HEK293 (cell line): Measurements from ENCODE around the gene LRRC8C.

Experiments
- MEIS1 ChIP-seq: sonication (generic); formaldehyde crosslinking; IDR thresholded peaks from 2 replicates; pipeline ENCODE4 v1.8.1; 2022; ENCODE audit warnings: missing genetic modification reagents, mild to moderate bottlenecking, borderline replicate concordance
- REPIN1 ChIP-seq: fragments of 450-650 bp; formaldehyde crosslinking; IDR thresholded peaks from 2 replicates; pipeline ENCODE4 v1.5.1; 2017; ENCODE audit warnings: missing biosample characterization, missing genetic modification characterization, low read depth
- SALL2 ChIP-seq: fragments of 450-650 bp; formaldehyde crosslinking; IDR thresholded peaks from 2 replicates; pipeline ENCODE4 v1.5.0; 2017; ENCODE audit warnings: missing biosample characterization, mild to moderate bottlenecking, missing genetic modification characterization, borderline replicate concordance
- YY1 ChIP-seq: fragments of 450-650 bp; formaldehyde crosslinking; IDR thresholded peaks from 2 replicates; pipeline ENCODE4 v1.5.1; 2018; ENCODE audit warnings: missing biosample characterization, missing genetic modification characterization
- ZBTB21 ChIP-seq: fragments of 450-650 bp; formaldehyde crosslinking; IDR thresholded peaks from 2 replicates; pipeline ENCODE4 v1.5.1; 2017; ENCODE audit warnings: missing biosample characterization, missing genetic modification characterization
- ZBTB8A ChIP-seq: fragments of 450-650 bp; formaldehyde crosslinking; IDR thresholded peaks from 2 replicates; pipeline ENCODE4 v1.5.1; 2016; ENCODE audit warnings: missing biosample characterization, missing genetic modification characterization
- ZNF174 ChIP-seq: fragments of 450-650 bp; formaldehyde crosslinking; IDR thresholded peaks from 2 replicates; pipeline ENCODE4 v1.5.0; 2017; ENCODE audit warnings: missing biosample characterization, mild to moderate bottlenecking, missing genetic modification characterization
- ZNF501 ChIP-seq: fragments of 450-650 bp; formaldehyde crosslinking; IDR thresholded peaks from 2 replicates; pipeline ENCODE4 v1.5.1; 2016; ENCODE audit warnings: missing biosample characterization, missing genetic modification characterization
- ZNF610 ChIP-seq: fragments of 450-650 bp; formaldehyde crosslinking; IDR thresholded peaks from 2 replicates; pipeline ENCODE4 v1.5.1; 2016; ENCODE audit warnings: missing biosample characterization, missing genetic modification characterization, borderline replicate concordance
- ZNF670 ChIP-seq: fragments of 450-650 bp; formaldehyde crosslinking; IDR thresholded peaks from 2 replicates; pipeline ENCODE4 v1.5.1; 2016; ENCODE audit warnings: missing biosample characterization, missing genetic modification characterization, low read depth
- ZNF677 ChIP-seq: fragments of 450-650 bp; IDR thresholded peaks from 2 replicates; pipeline ENCODE4 v1.5.0; 2018; ENCODE audit warnings: missing biosample characterization, mild to moderate bottlenecking, missing genetic modification characterization, moderate library complexity
- ZSCAN23 ChIP-seq: fragments of 450-650 bp; formaldehyde crosslinking; IDR thresholded peaks from 2 replicates; pipeline ENCODE4 v1.5.1; 2016; ENCODE audit warnings: missing biosample characterization, missing genetic modification characterization
- TF ChIP-seq, protein P1 (sequence below): fragments of 450-650 bp; formaldehyde crosslinking; IDR thresholded peaks from 2 replicates; pipeline ENCODE4 v1.5.1; 2016; ENCODE audit warnings: missing biosample characterization, missing genetic modification characterization

DNA sequence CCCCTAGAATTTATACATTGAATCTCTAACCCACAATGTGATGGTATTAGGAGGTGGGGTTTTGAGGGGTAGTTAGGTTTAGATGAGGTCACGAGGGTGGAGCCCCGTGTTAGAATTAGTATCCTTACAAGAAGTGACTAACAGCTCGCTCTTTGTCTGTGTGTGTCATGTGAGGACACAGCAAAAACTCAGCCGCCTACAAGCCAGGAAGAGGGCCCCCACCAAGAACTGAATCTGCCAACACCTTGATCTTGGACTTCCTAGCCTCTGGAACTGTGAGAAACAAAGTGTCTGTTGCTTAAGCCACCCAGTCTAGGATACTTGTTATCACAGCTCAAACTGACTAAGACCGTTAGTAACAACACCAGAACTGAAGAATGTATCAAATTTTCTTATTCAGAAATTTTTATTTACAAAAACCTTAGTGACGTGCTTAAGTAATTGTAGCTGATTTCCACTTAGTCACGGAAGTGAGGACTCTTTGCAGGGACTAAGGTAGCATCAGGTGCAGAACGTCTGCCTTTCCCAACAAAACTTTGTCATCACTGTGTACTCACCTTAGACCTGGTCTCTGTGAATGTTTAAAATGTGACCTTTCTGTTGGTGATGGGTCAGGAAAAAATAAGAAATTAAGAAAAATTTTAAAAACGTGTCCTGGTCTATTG, 24.5 kb upstream of the LRRC8C start:
- TF ChIP-seq, protein P1, sequence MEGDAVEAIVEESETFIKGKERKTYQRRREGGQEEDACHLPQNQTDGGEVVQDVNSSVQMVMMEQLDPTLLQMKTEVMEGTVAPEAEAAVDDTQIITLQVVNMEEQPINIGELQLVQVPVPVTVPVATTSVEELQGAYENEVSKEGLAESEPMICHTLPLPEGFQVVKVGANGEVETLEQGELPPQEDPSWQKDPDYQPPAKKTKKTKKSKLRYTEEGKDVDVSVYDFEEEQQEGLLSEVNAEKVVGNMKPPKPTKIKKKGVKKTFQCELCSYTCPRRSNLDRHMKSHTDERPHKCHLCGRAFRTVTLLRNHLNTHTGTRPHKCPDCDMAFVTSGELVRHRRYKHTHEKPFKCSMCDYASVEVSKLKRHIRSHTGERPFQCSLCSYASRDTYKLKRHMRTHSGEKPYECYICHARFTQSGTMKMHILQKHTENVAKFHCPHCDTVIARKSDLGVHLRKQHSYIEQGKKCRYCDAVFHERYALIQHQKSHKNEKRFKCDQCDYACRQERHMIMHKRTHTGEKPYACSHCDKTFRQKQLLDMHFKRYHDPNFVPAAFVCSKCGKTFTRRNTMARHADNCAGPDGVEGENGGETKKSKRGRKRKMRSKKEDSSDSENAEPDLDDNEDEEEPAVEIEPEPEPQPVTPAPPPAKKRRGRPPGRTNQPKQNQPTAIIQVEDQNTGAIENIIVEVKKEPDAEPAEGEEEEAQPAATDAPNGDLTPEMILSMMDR (tag by site-specific recombination), result no peak
- TF ChIP-seq ZSCAN23 (tag by site-specific recombination), result no peak
- TF ChIP-seq ZBTB8A (tag by site-specific recombination), result no peak
- no peak for TF ChIP-seq ZNF670
- TF ChIP-seq YY1 (tag by site-specific recombination), result no peak
- TF ChIP-seq ZBTB21, result no peak
- TF ChIP-seq ZNF610 (tag by site-specific recombination), result no peak
- no peak for TF ChIP-seq ZNF677 (tag by site-specific recombination)
- TF ChIP-seq SALL2 (tag by site-specific recombination), result no peak
- TF ChIP-seq ZNF174, result no peak
- TF ChIP-seq REPIN1 (tag by site-specific recombination), result no peak
- TF ChIP-seq ZNF501, result no peak
- no peak for TF ChIP-seq MEIS1 (CRISPR knock-in tag)
